ENCODE measurements around the gene CKAP5.

The CKAP5 gene

GRCh38 chr11:46726206-46726862 lies 119.7 kb downstream of the CKAP5 start:
- CTCF ChIA-PET: interaction anchor here (0.5 kb wide), 1 partner anchor 26 kb away, joined by 3 read pairs; the partner anchor contains the start of genes ARHGAP1 and ZNF408
- POLR2A ChIA-PET: interaction anchor here (0.6 kb wide), 1 partner anchor 188 kb away, joined by 3 read pairs; no protein-coding TSS in a partner anchor
- TF ChIP-seq L3MBTL2 (conservative IDR thresholded peaks at IDR 0.05): no peak
- no peak for TF ChIP-seq FOXM1 (IDR thresholded peaks at IDR 0.05; ENCODE audit: borderline replicate concordance)
- TF ChIP-seq ELF4 (IDR thresholded peaks at IDR 0.05): no peak
- TF ChIP-seq FOXK2 (IDR thresholded peaks at IDR 0.05): no peak
- no peak for TF ChIP-seq HDGF (IDR thresholded peaks at IDR 0.05; ENCODE audit: borderline replicate concordance)
- TF ChIP-seq ARNT (IDR thresholded peaks at IDR 0.05): no peak
- TF ChIP-seq ZNF384 (IDR thresholded peaks at IDR 0.05): no peak
- no peak for TF ChIP-seq CTBP1 (IDR thresholded peaks at IDR 0.05; ENCODE audit: borderline replicate concordance)
- TF ChIP-seq NFRKB (IDR thresholded peaks at IDR 0.05): no peak
- no peak for DNase-seq (ENCODE audit: extremely low spot score)

GRCh38 chr11:46725338-46726205 lies 120.5 kb downstream of the CKAP5 start:
- no peak for TF ChIP-seq FOXA1 (IDR thresholded peaks at IDR 0.05)
- TF ChIP-seq NFRKB (IDR thresholded peaks at IDR 0.05): no peak
- no peak for TF ChIP-seq BHLHE40 (IDR thresholded peaks at IDR 0.05; ENCODE audit: borderline replicate concordance)
- no peak for TF ChIP-seq ARNT (IDR thresholded peaks at IDR 0.05)
- no peak for DNase-seq (ENCODE audit: extremely low spot score)
- CTCF ChIA-PET: interaction anchor here (0.5 to 0.7 kb wide), 3 partner anchors 13 to 26 kb away, joined by 3 read pairs; partner anchors contain the start of genes ARHGAP1 and ZNF408
- POLR2A ChIA-PET: no interaction called here

DNA sequence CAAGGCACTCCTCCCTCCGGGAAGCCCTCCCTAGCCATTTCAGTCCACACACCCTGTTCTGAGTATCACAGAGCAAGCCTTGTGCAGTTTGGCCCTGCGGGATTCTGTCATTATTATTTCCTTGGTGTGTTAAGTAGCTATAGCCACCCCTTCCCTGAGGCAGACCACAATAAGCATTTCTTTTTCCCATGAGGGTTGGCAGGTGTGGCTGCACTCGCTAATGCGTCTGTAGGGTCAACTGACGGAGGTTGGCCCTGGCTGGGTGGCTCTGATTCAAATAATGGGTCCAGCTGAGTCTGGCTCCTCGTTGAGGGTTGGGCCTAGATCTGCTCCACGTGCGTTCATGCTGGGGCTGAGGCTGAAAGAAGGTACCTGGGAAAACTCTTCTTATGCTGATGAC lies 122.0 kb downstream of the CKAP5 start:
- ChIA-PET CTCF (no interaction called here), POLR2A (no interaction called here)
- TF ChIP-seq SUZ12 (IDR thresholded peaks at IDR 0.05): no peak
- TF ChIP-seq ELF4 (IDR thresholded peaks at IDR 0.05): no peak
- TF ChIP-seq FOXM1 (IDR thresholded peaks at IDR 0.05; ENCODE audit: borderline replicate concordance): no peak
- no peak for TF ChIP-seq NFRKB (IDR thresholded peaks at IDR 0.05)
- TF ChIP-seq LEF1 (IDR thresholded peaks at IDR 0.05; ENCODE audit: borderline replicate concordance): no peak
- no peak for DNase-seq (ENCODE audit: extremely low spot score)

GRCh38 chr11:46723359-46723680 lies 122.8 kb downstream of the CKAP5 start:
- no peak for DNase-seq (ENCODE audit: extremely low spot score)
- ChIA-PET POLR2A (no interaction called here), CTCF (no interaction called here)
- TF ChIP-seq NFRKB (IDR thresholded peaks at IDR 0.05): no peak
- no peak for TF ChIP-seq FOXK2 (IDR thresholded peaks at IDR 0.05)
- no peak for TF ChIP-seq FOXA1 (IDR thresholded peaks at IDR 0.05)
- no peak for TF ChIP-seq ZNF384 (IDR thresholded peaks at IDR 0.05)
- no peak for TF ChIP-seq CTBP1 (IDR thresholded peaks at IDR 0.05; ENCODE audit: borderline replicate concordance)
- no peak for TF ChIP-seq ARNT (IDR thresholded peaks at IDR 0.05)
- TF ChIP-seq TARDBP (IDR thresholded peaks at IDR 0.05): no peak
- no peak for TF ChIP-seq BHLHE40 (IDR thresholded peaks at IDR 0.05; ENCODE audit: borderline replicate concordance)
- TF ChIP-seq ELF4 (IDR thresholded peaks at IDR 0.05): no peak
- TF ChIP-seq LEF1 (IDR thresholded peaks at IDR 0.05; ENCODE audit: borderline replicate concordance): no peak
- TF ChIP-seq FOXM1 (IDR thresholded peaks at IDR 0.05; ENCODE audit: borderline replicate concordance): no peak
- TF ChIP-seq HDGF (IDR thresholded peaks at IDR 0.05; ENCODE audit: borderline replicate concordance): no peak
- no peak for TF ChIP-seq SP1 (IDR thresholded peaks at IDR 0.05)
- TF ChIP-seq SUZ12 (IDR thresholded peaks at IDR 0.05): no peak
- TF ChIP-seq L3MBTL2 (conservative IDR thresholded peaks at IDR 0.05): no peak
- no peak for TF ChIP-seq PKNOX1 (IDR thresholded peaks at IDR 0.05)

- DNase-seq (ENCODE audit: extremely low spot score): no peak
- CTCF ChIA-PET: no interaction called here
- POLR2A ChIA-PET: interaction anchor here (0.9 kb wide), 1 partner anchor 22 kb away, joined by 3 read pairs; the partner anchor contains the start of genes ARHGAP1 and ZNF408
- TF ChIP-seq FOXA1 (IDR thresholded peaks at IDR 0.05) (no peak), ARNT (IDR thresholded peaks at IDR 0.05) (no peak), TARDBP (IDR thresholded peaks at IDR 0.05) (no peak), PKNOX1 (IDR thresholded peaks at IDR 0.05) (no peak), SP1 (IDR thresholded peaks at IDR 0.05) (no peak), FOXK2 (IDR thresholded peaks at IDR 0.05) (no peak), ELF4 (IDR thresholded peaks at IDR 0.05) (no peak), SUZ12 (IDR thresholded peaks at IDR 0.05) (no peak), L3MBTL2 (conservative IDR thresholded peaks at IDR 0.05) (no peak), CTBP1 (IDR thresholded peaks at IDR 0.05; ENCODE audit: borderline replicate concordance) (no peak)
Measured at GRCh38 chr11:46722566-46723358, 123.3 kb downstream of the CKAP5 start.

GRCh38 chr11:46721286-46721685 lies 124.8 kb downstream of the CKAP5 start:
- no peak for DNase-seq (ENCODE audit: extremely low spot score)
- ChIA-PET CTCF (no interaction called here), POLR2A (no interaction called here)
- no peak for TF ChIP-seq FOXA1 (IDR thresholded peaks at IDR 0.05)
- TF ChIP-seq NFRKB (IDR thresholded peaks at IDR 0.05): no peak
- no peak for TF ChIP-seq LEF1 (IDR thresholded peaks at IDR 0.05; ENCODE audit: borderline replicate concordance)
- TF ChIP-seq FOXK2 (IDR thresholded peaks at IDR 0.05): no peak
- no peak for TF ChIP-seq ARNT (IDR thresholded peaks at IDR 0.05)
- no peak for TF ChIP-seq PKNOX1 (IDR thresholded peaks at IDR 0.05)
- no peak for TF ChIP-seq BHLHE40 (IDR thresholded peaks at IDR 0.05; ENCODE audit: borderline replicate concordance)
- TF ChIP-seq SP1 (IDR thresholded peaks at IDR 0.05): no peak
- TF ChIP-seq ELF4 (IDR thresholded peaks at IDR 0.05): no peak
- no peak for TF ChIP-seq HDGF (IDR thresholded peaks at IDR 0.05; ENCODE audit: borderline replicate concordance)
- no peak for TF ChIP-seq CTBP1 (IDR thresholded peaks at IDR 0.05; ENCODE audit: borderline replicate concordance)
- no peak for TF ChIP-seq TARDBP (IDR thresholded peaks at IDR 0.05)
- TF ChIP-seq ZNF384 (IDR thresholded peaks at IDR 0.05): no peak
